ENCODE data around the gene USP3. TPM values are rescaled to one million over a fixed set of nuclear protein-coding genes. Genes with fewer than 3 reads are reported as not detected.

USP3 gene
- total RNA-seq, 1 experiment from 2014 or later, result 70.2 TPM

GRCh38 chr15:63555507-63555906 is 51.1 kb downstream of the USP3 start:
- CTCF ChIA-PET, result interaction anchor here (0.7 kb wide), 1 partner anchor 120 kb away, joined by 3 read pairs; no protein-coding TSS in a partner anchor
- Mint-ChIP-seq H3K27me3 (ENCODE audit: insufficient read depth, unreplicated experiment) (no peaks in the 10 kb centered on the region), H3K9me3 (ENCODE audit: unreplicated experiment) (no peaks in the 10 kb centered on the region), H3K27ac (ENCODE audit: low read depth, unreplicated experiment) (no peak overlapping the region), H3K4me1 (ENCODE audit: insufficient read depth, unreplicated experiment) (peaks cover 22% of the 10 kb centered on the region), H3K4me3 (ENCODE audit: unreplicated experiment) (no peak overlapping the region), H3K36me3 (ENCODE audit: insufficient read depth, unreplicated experiment) (peaks cover 57% of the 10 kb centered on the region)
- POLR2A ChIA-PET, result interaction anchor here (1.1 kb wide), 1 partner anchor 38 kb away, joined by 3 read pairs; no protein-coding TSS in a partner anchor
- no peak for DNase-seq (ENCODE audit: unreplicated experiment)
- no TSS peak for BruUV-seq (replicated peaks)
- no peak for TF ChIP-seq CTCF (IDR thresholded peaks at IDR 0.05; ENCODE audit: unreplicated experiment)
- intact Hi-C loops (cut with micrococcal nuclease), result no loop called here

GRCh38 chr15:63556246-63556645 is 51.9 kb downstream of the USP3 start:
- H3K27me3 Mint-ChIP-seq (ENCODE audit: insufficient read depth, unreplicated experiment), result no peaks in the 10 kb centered on the region
- H3K4me1 Mint-ChIP-seq (ENCODE audit: insufficient read depth, unreplicated experiment), result peaks cover 22% of the 10 kb centered on the region
- ChIA-PET POLR2A (interaction anchor here (0.6 to 1.3 kb wide), 3 partner anchors 38 to 52 kb away, joined by 3 to 4 read pairs (median 3); no protein-coding TSS in a partner anchor), CTCF (interaction anchor here (0.6 to 1.1 kb wide), 3 partner anchors 8 to 268 kb away, joined by 3 read pairs; no protein-coding TSS in a partner anchor)
- no TSS peak for BruUV-seq (replicated peaks)
- intact Hi-C loops (cut with micrococcal nuclease), result no loop called here
- peaks cover 63% of the 10 kb centered on the region for H3K36me3 Mint-ChIP-seq (ENCODE audit: insufficient read depth, unreplicated experiment)
- H3K4me3 Mint-ChIP-seq (ENCODE audit: unreplicated experiment), result no peak overlapping the region
- H3K27ac Mint-ChIP-seq (ENCODE audit: low read depth, unreplicated experiment), result no peak overlapping the region
- TF ChIP-seq CTCF (IDR thresholded peaks at IDR 0.05; ENCODE audit: unreplicated experiment), result no peak
- no peak for DNase-seq (ENCODE audit: unreplicated experiment)
- no peaks in the 10 kb centered on the region for H3K9me3 Mint-ChIP-seq (ENCODE audit: unreplicated experiment)

DNA sequence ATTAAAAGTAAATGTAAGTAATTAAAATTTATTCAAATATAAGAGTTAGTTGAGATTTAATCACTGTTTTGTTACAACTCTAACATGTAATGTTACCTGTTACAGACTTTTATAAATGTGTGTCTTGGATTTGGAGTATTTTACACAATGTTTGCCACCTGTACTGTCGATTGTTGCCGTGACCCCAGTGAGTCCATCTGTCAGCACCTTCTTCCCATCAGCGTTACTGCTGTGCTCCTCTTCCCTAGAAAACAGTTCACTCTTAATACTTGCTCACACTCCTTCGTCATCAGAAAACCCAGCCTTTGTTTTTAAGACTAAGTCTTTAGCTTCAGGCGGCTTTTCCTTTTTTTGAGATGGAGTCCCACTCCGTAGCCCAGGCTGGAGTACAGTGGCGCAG is 52.3 kb downstream of the USP3 start:
- H3K4me1 Mint-ChIP-seq (ENCODE audit: insufficient read depth, unreplicated experiment), result peaks cover 18% of the 10 kb centered on the region
- no peaks in the 10 kb centered on the region for H3K27me3 Mint-ChIP-seq (ENCODE audit: insufficient read depth, unreplicated experiment)
- no peak for DNase-seq (ENCODE audit: unreplicated experiment)
- ChIA-PET POLR2A (interaction anchor here (0.6 to 1.3 kb wide), 4 partner anchors 11 to 53 kb away, joined by 3 to 4 read pairs (median 3); no protein-coding TSS in a partner anchor), CTCF (interaction anchor here (0.6 to 1.1 kb wide), 2 partner anchors 9 to 268 kb away, joined by 3 read pairs; no protein-coding TSS in a partner anchor)
- H3K27ac Mint-ChIP-seq (ENCODE audit: low read depth, unreplicated experiment), result no peak overlapping the region
- intact Hi-C loops (cut with micrococcal nuclease), result no loop called here
- BruUV-seq (replicated peaks), result no TSS peak
- no peak overlapping the region for H3K4me3 Mint-ChIP-seq (ENCODE audit: unreplicated experiment)
- peaks cover 68% of the 10 kb centered on the region for H3K36me3 Mint-ChIP-seq (ENCODE audit: insufficient read depth, unreplicated experiment)
- H3K9me3 Mint-ChIP-seq (ENCODE audit: unreplicated experiment), result no peaks in the 10 kb centered on the region
- no peak for TF ChIP-seq CTCF (IDR thresholded peaks at IDR 0.05; ENCODE audit: unreplicated experiment)

DNA sequence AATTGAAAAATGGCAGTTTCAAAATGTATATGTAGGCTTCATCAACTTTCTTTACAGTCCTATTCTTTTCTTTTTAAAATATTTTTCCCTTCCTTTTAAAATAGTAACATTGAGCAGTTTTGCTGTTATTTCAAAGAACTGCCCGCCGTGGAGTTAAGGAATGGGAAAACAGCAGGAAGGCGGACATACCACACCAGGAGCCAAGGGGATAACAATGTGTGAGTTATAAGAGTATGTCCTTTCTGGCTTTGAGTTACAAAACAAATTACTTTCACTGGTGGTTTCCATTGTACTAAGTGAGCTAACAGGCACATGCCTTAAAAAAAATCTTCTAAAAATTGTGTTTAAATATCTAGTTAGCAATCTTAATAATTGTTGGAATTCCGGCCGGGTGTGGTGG is 55.4 kb downstream of the USP3 start:
- Mint-ChIP-seq H3K9me3 (ENCODE audit: unreplicated experiment) (no peaks in the 10 kb centered on the region), H3K27ac (ENCODE audit: low read depth, unreplicated experiment) (no peak overlapping the region), H3K36me3 (ENCODE audit: insufficient read depth, unreplicated experiment) (peaks cover 77% of the 10 kb centered on the region), H3K4me3 (ENCODE audit: unreplicated experiment) (no peak overlapping the region), H3K4me1 (ENCODE audit: insufficient read depth, unreplicated experiment) (no peaks in the 10 kb centered on the region), H3K27me3 (ENCODE audit: insufficient read depth, unreplicated experiment) (no peaks in the 10 kb centered on the region)
- intact Hi-C loops (cut with micrococcal nuclease), result no loop called here
- DNase-seq (ENCODE audit: unreplicated experiment), result no peak
- POLR2A ChIA-PET, result interaction anchor here (0.6 to 1.7 kb wide), 2 partner anchors 76 to 119 kb away, joined by 3 to 6 read pairs; no protein-coding TSS in a partner anchor
- BruUV-seq (replicated peaks), result no TSS peak
- no peak for TF ChIP-seq CTCF (IDR thresholded peaks at IDR 0.05; ENCODE audit: unreplicated experiment)
- CTCF ChIA-PET, result interaction anchor here (1.6 kb wide), 1 partner anchor 40 kb away, joined by 5 read pairs; no protein-coding TSS in a partner anchor

Measured in MCF 10A (cell line).